ENCODE measurements around the gene SLC36A3.

- no peak for TF ChIP-seq GATA2 (IDR thresholded peaks at IDR 0.05; ENCODE audit: low read depth, low read length)
- no peak for TF ChIP-seq GATA3 (IDR thresholded peaks at IDR 0.05; ENCODE audit: low read depth, low read length)
Measured at GRCh38 chr5:151239237-151239861, 64.2 kb downstream of the SLC36A3 start.
